HEK293 (cell line): ENCODE data around the gene ACSS1.

Experiments
- CTCF ChIA-PET: fragments of 350-600 bp; formaldehyde crosslinking; extraction: SDS; loops from one replicate; lab custom pipeline; 2021; ENCODE audit warnings: antibody characterized with exemption; lab: Yijun Ruan, JAX
- POLR2A ChIA-PET: fragments of 300-600 bp; formaldehyde crosslinking; extraction: SDS; loops from one replicate; lab custom pipeline; 2020; ENCODE audit warnings: antibody characterized with exemption, inconsistent platforms; lab: Yijun Ruan, JAX
- H3K27ac ChIP-seq: fragments of 200-500 bp; sonication (Bioruptor generic); 2 replicates; pipeline ENCODE4 v1.5.1; 2014; ENCODE audit warnings: low read depth, low read length, control low read depth, inconsistent platforms; ENCODE audit errors: extremely low read depth
- H3K36me3 ChIP-seq, 2 experiments: fragments of 200-500 bp in 1 of 2; sonication (Bioruptor generic) in 1 of 2; 1 replicate in 1 of 2; 2 replicates in 1 of 2; pipeline ENCODE4 v1.5.1; 2014 to 2017; ENCODE audit warnings: inconsistent platforms in 2 of 2, low read length in 2 of 2; ENCODE audit not compliant: control insufficient read depth in 2 of 2, insufficient read depth in 1 of 2
- H3K4me1 ChIP-seq: fragments of 200-500 bp; sonication (Bioruptor generic); 2 replicates; pipeline ENCODE4 v1.5.1; 2014; ENCODE audit warnings: mild to moderate bottlenecking, low read length, inconsistent platforms; ENCODE audit not compliant: control insufficient read depth, insufficient read depth
- H3K4me3 ChIP-seq: 2 replicates; pipeline ENCODE4 v1.5.1; 2011; ENCODE audit warnings: low read depth, mild to moderate bottlenecking, control low read depth, low read length, moderate library complexity
- H3K9me3 ChIP-seq: fragments of 200-500 bp; sonication (Bioruptor generic); 2 replicates; pipeline ENCODE4 v1.5.1; 2014; ENCODE audit warnings: low read depth, low read length, inconsistent platforms; ENCODE audit not compliant: control insufficient read depth, insufficient read depth
- GFI1B ChIP-seq: fragments of 450-650 bp; formaldehyde crosslinking; IDR thresholded peaks from 2 replicates; pipeline ENCODE4 v1.5.1; 2016; ENCODE audit warnings: missing biosample characterization, missing genetic modification characterization
- KLF9 ChIP-seq: fragments of 450-650 bp; formaldehyde crosslinking; IDR thresholded peaks from 2 replicates; pipeline ENCODE4 v1.5.1; 2016; ENCODE audit warnings: missing biosample characterization, missing genetic modification characterization, low read depth
- MEIS1 ChIP-seq: sonication (generic); formaldehyde crosslinking; IDR thresholded peaks from 2 replicates; pipeline ENCODE4 v1.8.1; 2022; ENCODE audit warnings: missing genetic modification reagents, mild to moderate bottlenecking, borderline replicate concordance
- SCRT1 ChIP-seq: fragments of 450-650 bp; formaldehyde crosslinking; IDR thresholded peaks from 2 replicates; pipeline ENCODE4 v1.5.1; 2016; ENCODE audit warnings: missing biosample characterization, missing genetic modification characterization, borderline replicate concordance
- ZEB2 ChIP-seq: fragments of 450-650 bp; formaldehyde crosslinking; IDR thresholded peaks from 2 replicates; pipeline ENCODE4 v1.5.1; 2016; ENCODE audit warnings: missing biosample characterization, missing genetic modification characterization
- ZFP41 ChIP-seq: fragments of 450-650 bp; formaldehyde crosslinking; IDR thresholded peaks from 2 replicates; pipeline ENCODE4 v1.5.1; 2016; ENCODE audit warnings: missing biosample characterization, missing genetic modification characterization, borderline replicate concordance
- ZFP69B ChIP-seq: fragments of 450-650 bp; formaldehyde crosslinking; IDR thresholded peaks from 2 replicates; pipeline ENCODE4 v1.5.1; 2016; ENCODE audit warnings: missing biosample characterization, missing genetic modification characterization
- ZNF132 ChIP-seq: fragments of 450-650 bp; formaldehyde crosslinking; IDR thresholded peaks from 2 replicates; pipeline ENCODE4 v1.5.1; 2017; ENCODE audit warnings: missing biosample characterization, missing genetic modification characterization, borderline replicate concordance
- ZNF155 ChIP-seq: fragments of 450-650 bp; formaldehyde crosslinking; IDR thresholded peaks from 2 replicates; pipeline ENCODE4 v1.5.1; 2016; ENCODE audit warnings: missing biosample characterization, missing genetic modification characterization
- ZNF2 ChIP-seq: fragments of 450-650 bp; formaldehyde crosslinking; IDR thresholded peaks from 2 replicates; pipeline ENCODE4 v1.5.1; 2016; ENCODE audit warnings: missing biosample characterization, missing genetic modification characterization
- ZNF214 ChIP-seq: fragments of 450-650 bp; formaldehyde crosslinking; IDR thresholded peaks from 2 replicates; pipeline ENCODE4 v1.5.1; 2017; ENCODE audit warnings: missing biosample characterization, mild to moderate bottlenecking, missing genetic modification characterization, borderline replicate concordance
- ZNF292 ChIP-seq: fragments of 450-650 bp; formaldehyde crosslinking; IDR thresholded peaks from 2 replicates; pipeline ENCODE4 v1.5.1; 2016; ENCODE audit warnings: low read depth, missing biosample characterization, missing genetic modification characterization, borderline replicate concordance
- ZNF324 ChIP-seq: fragments of 450-650 bp; formaldehyde crosslinking; IDR thresholded peaks from 2 replicates; pipeline ENCODE4 v1.5.1; 2016; ENCODE audit warnings: missing biosample characterization, missing genetic modification characterization
- ZNF433 ChIP-seq: fragments of 450-650 bp; formaldehyde crosslinking; IDR thresholded peaks from 2 replicates; pipeline ENCODE4 v1.5.1; 2016; ENCODE audit warnings: missing biosample characterization, missing genetic modification characterization, low read depth
- ZNF560 ChIP-seq: fragments of 450-650 bp; formaldehyde crosslinking; IDR thresholded peaks from 2 replicates; pipeline ENCODE4 v1.5.1; 2017; ENCODE audit warnings: missing biosample characterization, missing genetic modification characterization, borderline replicate concordance
- ZNF660 ChIP-seq: fragments of 450-650 bp; IDR thresholded peaks from 2 replicates; pipeline ENCODE4 v1.5.1; 2018; ENCODE audit warnings: missing biosample characterization, mild to moderate bottlenecking, missing genetic modification characterization
- ZNF830 ChIP-seq: fragments of 450-650 bp; IDR thresholded peaks from 2 replicates; pipeline ENCODE4 v1.5.0; 2018; ENCODE audit warnings: missing biosample characterization, missing genetic modification characterization, low read depth, mild to moderate bottlenecking, moderate library complexity
- ZSCAN30 ChIP-seq: fragments of 450-650 bp; IDR thresholded peaks from 2 replicates; pipeline ENCODE4 v1.5.1; 2018; ENCODE audit warnings: missing biosample characterization, mild to moderate bottlenecking, missing genetic modification characterization, moderate library complexity
- TF ChIP-seq, protein P1 (sequence below): fragments of 450-650 bp; formaldehyde crosslinking; IDR thresholded peaks from 2 replicates; pipeline ENCODE4 v1.5.1; 2016; ENCODE audit warnings: missing biosample characterization, missing genetic modification characterization
- TF ChIP-seq, protein P2 (sequence below): fragments of 450-650 bp; formaldehyde crosslinking; IDR thresholded peaks from 2 replicates; pipeline ENCODE4 v1.5.1; 2016; ENCODE audit warnings: missing biosample characterization, missing genetic modification characterization

Gene ACSS1

GRCh38 chr20:25051386-25052155 lies 6.4 kb downstream of the ACSS1 start:
- ChIA-PET POLR2A (no interaction called here), CTCF (no interaction called here)
- H3K27ac ChIP-seq, result no peak overlapping the region
- H3K4me1 ChIP-seq, result peaks cover 6% of the 10 kb centered on the region
- H3K9me3 ChIP-seq, result no peaks in the 10 kb centered on the region
- TF ChIP-seq ZNF324 (tag by site-specific recombination) (no peak), ZFP41 (tag by site-specific recombination) (no peak), ZNF214 (tag by site-specific recombination) (no peak), ZNF433 (tag by site-specific recombination) (no peak), ZNF560 (no peak), GFI1B (tag by site-specific recombination) (no peak), ZNF2 (no peak), ZNF830 (no peak), ZNF132 (tag by site-specific recombination) (no peak), ZNF292 (tag by site-specific recombination) (no peak), MEIS1 (CRISPR knock-in tag) (no peak), KLF9 (tag by site-specific recombination) (no peak)
- peaks cover 0 to 7% of the 10 kb centered on the region in 2 experiments; a peak in 1 of 3 replicates for H3K36me3 ChIP-seq
- H3K4me3 ChIP-seq, result no peak overlapping the region

DNA sequence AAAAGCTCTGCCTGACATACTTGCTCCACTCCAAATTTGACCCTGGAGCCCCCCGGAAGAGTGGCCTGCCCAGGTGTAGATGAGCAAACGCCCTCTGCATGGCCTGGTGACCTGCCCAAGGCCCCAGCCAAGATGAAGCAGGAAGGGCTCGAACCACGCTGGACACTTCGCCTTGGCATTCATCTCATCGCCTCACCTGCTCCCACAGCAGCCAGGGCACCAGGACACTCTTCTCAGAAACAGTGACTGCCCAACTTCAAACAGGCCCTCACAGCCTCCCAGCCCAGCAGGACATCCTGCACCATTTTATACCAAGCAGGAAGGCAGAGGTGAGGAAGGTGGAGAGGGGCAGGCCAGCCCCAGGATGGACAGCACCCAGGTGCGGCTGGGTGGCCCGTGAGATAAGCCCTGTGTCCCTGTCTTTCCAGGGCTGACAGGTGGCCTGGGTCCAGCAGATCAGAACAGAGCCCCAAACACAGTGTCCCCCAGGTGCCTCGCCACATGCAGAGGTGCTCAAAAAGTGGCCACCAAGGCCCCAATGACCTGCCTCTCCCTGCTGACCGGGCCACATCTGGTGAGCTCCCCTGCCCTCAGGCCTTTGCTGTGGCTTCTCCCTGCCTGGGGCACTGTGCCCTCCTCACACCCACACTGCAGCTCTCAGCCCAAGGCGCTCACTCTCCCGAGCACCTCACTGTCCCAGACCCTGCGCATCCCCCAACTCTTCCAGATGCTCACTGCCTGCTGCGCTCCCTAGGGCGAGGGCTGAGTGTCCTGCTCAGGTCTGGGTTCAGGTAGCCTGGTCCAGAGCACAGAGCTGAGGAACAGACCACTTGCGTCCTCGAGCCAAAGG lies 7.2 kb downstream of the ACSS1 start:
- no peak for TF ChIP-seq ZNF155 (tag by site-specific recombination)
- TF ChIP-seq ZFP69B, result no peak
- TF ChIP-seq, protein P1, sequence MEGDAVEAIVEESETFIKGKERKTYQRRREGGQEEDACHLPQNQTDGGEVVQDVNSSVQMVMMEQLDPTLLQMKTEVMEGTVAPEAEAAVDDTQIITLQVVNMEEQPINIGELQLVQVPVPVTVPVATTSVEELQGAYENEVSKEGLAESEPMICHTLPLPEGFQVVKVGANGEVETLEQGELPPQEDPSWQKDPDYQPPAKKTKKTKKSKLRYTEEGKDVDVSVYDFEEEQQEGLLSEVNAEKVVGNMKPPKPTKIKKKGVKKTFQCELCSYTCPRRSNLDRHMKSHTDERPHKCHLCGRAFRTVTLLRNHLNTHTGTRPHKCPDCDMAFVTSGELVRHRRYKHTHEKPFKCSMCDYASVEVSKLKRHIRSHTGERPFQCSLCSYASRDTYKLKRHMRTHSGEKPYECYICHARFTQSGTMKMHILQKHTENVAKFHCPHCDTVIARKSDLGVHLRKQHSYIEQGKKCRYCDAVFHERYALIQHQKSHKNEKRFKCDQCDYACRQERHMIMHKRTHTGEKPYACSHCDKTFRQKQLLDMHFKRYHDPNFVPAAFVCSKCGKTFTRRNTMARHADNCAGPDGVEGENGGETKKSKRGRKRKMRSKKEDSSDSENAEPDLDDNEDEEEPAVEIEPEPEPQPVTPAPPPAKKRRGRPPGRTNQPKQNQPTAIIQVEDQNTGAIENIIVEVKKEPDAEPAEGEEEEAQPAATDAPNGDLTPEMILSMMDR (tag by site-specific recombination), result no peak
- no peak for TF ChIP-seq SCRT1 (tag by site-specific recombination)
- no peak for TF ChIP-seq ZNF292 (tag by site-specific recombination)
- no peak for TF ChIP-seq ZEB2 (tag by site-specific recombination)
- TF ChIP-seq ZSCAN30, result no peak
- no peak for TF ChIP-seq GFI1B (tag by site-specific recombination)
- no peak for TF ChIP-seq ZNF660 (tag by site-specific recombination)
- TF ChIP-seq, protein P2, sequence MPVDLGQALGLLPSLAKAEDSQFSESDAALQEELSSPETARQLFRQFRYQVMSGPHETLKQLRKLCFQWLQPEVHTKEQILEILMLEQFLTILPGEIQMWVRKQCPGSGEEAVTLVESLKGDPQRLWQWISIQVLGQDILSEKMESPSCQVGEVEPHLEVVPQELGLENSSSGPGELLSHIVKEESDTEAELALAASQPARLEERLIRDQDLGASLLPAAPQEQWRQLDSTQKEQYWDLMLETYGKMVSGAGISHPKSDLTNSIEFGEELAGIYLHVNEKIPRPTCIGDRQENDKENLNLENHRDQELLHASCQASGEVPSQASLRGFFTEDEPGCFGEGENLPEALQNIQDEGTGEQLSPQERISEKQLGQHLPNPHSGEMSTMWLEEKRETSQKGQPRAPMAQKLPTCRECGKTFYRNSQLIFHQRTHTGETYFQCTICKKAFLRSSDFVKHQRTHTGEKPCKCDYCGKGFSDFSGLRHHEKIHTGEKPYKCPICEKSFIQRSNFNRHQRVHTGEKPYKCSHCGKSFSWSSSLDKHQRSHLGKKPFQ (tag by site-specific recombination), result no peak
- ChIA-PET POLR2A (no interaction called here), CTCF (no interaction called here)
- no peak overlapping the region for H3K4me3 ChIP-seq
- no peak overlapping the region for H3K27ac ChIP-seq
- no peaks in the 10 kb centered on the region for H3K9me3 ChIP-seq
- no peaks in the 10 kb centered on the region for H3K4me1 ChIP-seq
- H3K36me3 ChIP-seq, result peaks cover 0 to 7% of the 10 kb centered on the region in 2 experiments; a peak in 1 of 3 replicates
